Trophoblast cell (in vitro differentiated cells and primary cell): ENCODE measurements around the gene CCNI.
"Not testable (repeated sequence)": the region's sequence is repeated elsewhere in the genome, so short reads cannot be mapped to it uniquely, and the experiment has no call there.

Experiments
- DNase-seq, 2 donors: peaks; one replicate each; pipeline ENCODE4 v3.0.0-alpha.2; 2016
- H2AFZ ChIP-seq: 2 replicates; pipeline ENCODE4 v1.6.1; 2013; ENCODE audit warnings: low read length, moderate library complexity, mild to moderate bottlenecking; ENCODE audit not compliant: insufficient read depth, poor library complexity
- H2AK5ac ChIP-seq: 2 replicates; pipeline ENCODE4 v1.6.1; 2013; ENCODE audit warnings: mild to moderate bottlenecking, low read length
- H2BK120ac ChIP-seq: 2 replicates; pipeline ENCODE4 v1.6.1; 2013; ENCODE audit warnings: low read length, mild to moderate bottlenecking, moderate library complexity; ENCODE audit not compliant: insufficient read depth, poor library complexity
- H2BK12ac ChIP-seq: 2 replicates; pipeline ENCODE4 v1.6.1; 2013; ENCODE audit warnings: mild to moderate bottlenecking, low read length, moderate library complexity
- H2BK5ac ChIP-seq: 2 replicates; pipeline ENCODE4 v1.6.1; 2013; ENCODE audit warnings: low read length, low read depth, moderate library complexity, mild to moderate bottlenecking; ENCODE audit not compliant: poor library complexity
- H3K14ac ChIP-seq: 2 replicates; pipeline ENCODE4 v1.6.1; 2013; ENCODE audit warnings: mild to moderate bottlenecking, low read length
- H3K18ac ChIP-seq: 2 replicates; pipeline ENCODE4 v1.6.1; 2013; ENCODE audit warnings: mild to moderate bottlenecking, low read length
- H3K23ac ChIP-seq: 2 replicates; pipeline ENCODE4 v1.6.1; 2013; ENCODE audit warnings: low read length
- H3K27ac ChIP-seq: 2 replicates; pipeline ENCODE4 v1.5.1; 2013; ENCODE audit warnings: low read depth, mild to moderate bottlenecking, inconsistent platforms, low read length, moderate library complexity
- H3K27me3 ChIP-seq: 2 replicates; pipeline ENCODE4 v1.6.1; 2013; ENCODE audit warnings: inconsistent platforms, mild to moderate bottlenecking, low read length, moderate library complexity; ENCODE audit not compliant: insufficient read depth
- H3K36me3 ChIP-seq, 2 experiments: 1 replicate in 1 of 2; 2 replicates in 1 of 2; pipeline ENCODE4 v1.6.1; 2013; ENCODE audit warnings: low read length in 2 of 2, mild to moderate bottlenecking in 2 of 2, moderate library complexity in 1 of 2; ENCODE audit not compliant: insufficient read depth in 2 of 2, control insufficient read depth in 1 of 2
- H3K4ac ChIP-seq: 2 replicates; pipeline ENCODE4 v1.6.1; 2013; ENCODE audit warnings: low read depth, mild to moderate bottlenecking, low read length, moderate library complexity
- H3K4me1 ChIP-seq, 2 experiments: 1 replicate in 1 of 2; 2 replicates in 1 of 2; pipeline ENCODE4 v1.6.1; 2013; ENCODE audit warnings: low read length in 2 of 2, mild to moderate bottlenecking in 2 of 2, moderate library complexity in 1 of 2; ENCODE audit not compliant: insufficient read depth in 2 of 2, control insufficient read depth in 1 of 2
- H3K4me2 ChIP-seq: 2 replicates; pipeline ENCODE4 v1.6.1; 2013; ENCODE audit warnings: inconsistent platforms, mild to moderate bottlenecking, low read length, moderate library complexity
- H3K4me3 ChIP-seq: 2 replicates; pipeline ENCODE4 v1.5.1; 2013; ENCODE audit warnings: mild to moderate bottlenecking, low read depth, low read length, inconsistent platforms
- H3K79me1 ChIP-seq: one replicate; pipeline ENCODE4 v1.6.1; 2013; ENCODE audit warnings: low read length
- H3K79me2 ChIP-seq: 2 replicates; pipeline ENCODE4 v1.6.1; 2013; ENCODE audit warnings: low read length, mild to moderate bottlenecking; ENCODE audit not compliant: control insufficient read depth, insufficient read depth, poor library complexity
- H3K9ac ChIP-seq: 2 replicates; pipeline ENCODE4 v1.6.1; 2013; ENCODE audit warnings: mild to moderate bottlenecking, low read length
- H3K9me3 ChIP-seq: 2 replicates; pipeline ENCODE4 v1.6.1; 2013; ENCODE audit warnings: low read depth, mild to moderate bottlenecking, control low read depth, inconsistent platforms, low read length; ENCODE audit not compliant: insufficient read depth
- H4K12ac ChIP-seq: 2 replicates; pipeline ENCODE4 v1.6.1; 2013; ENCODE audit warnings: low read depth, mild to moderate bottlenecking, low read length, moderate library complexity
- H4K8ac ChIP-seq: 2 replicates; pipeline ENCODE4 v1.6.1; 2013; ENCODE audit warnings: low read depth, mild to moderate bottlenecking, low read length, moderate library complexity
- H4K91ac ChIP-seq: one replicate; pipeline ENCODE4 v1.6.1; 2013; ENCODE audit warnings: low read depth, mild to moderate bottlenecking, low read length, moderate library complexity
- WGBS: extraction: QIAGEN DNeasy Blood & Tissue Kit; methylation state at CpG from one replicate; pipeline ENCODE4 v1.1.7; 2013; ENCODE audit warnings: missing lambda C conversion rate; ENCODE audit not compliant: insufficient read length, insufficient coverage; ENCODE audit errors: extremely low coverage; 5-methylcytosine and 5-hydroxymethylcytosine counted together

CCNI gene

GRCh38 chr4:77040270-77040669, 35.5 kb downstream of the CCNI start:
- Histone ChIP-seq H3K4me2 (no peak overlapping the region), H3K27me3 (no peaks in the 10 kb centered on the region), H3K79me2 (no peaks in the 10 kb centered on the region), H3K79me1 (no peaks in the 10 kb centered on the region), H2BK5ac (no peak overlapping the region), H2BK12ac (no peak overlapping the region), H4K91ac (no peak overlapping the region), H4K12ac (no peak overlapping the region), H3K36me3 (peaks cover 8 to 14% of the 10 kb centered on the region in 2 experiments), H3K9ac (no peak overlapping the region), H3K4ac (no peak overlapping the region), H4K8ac (no peak overlapping the region), H3K4me3 (no peak overlapping the region), H3K18ac (no peak overlapping the region), H3K9me3 (no peaks in the 10 kb centered on the region), H3K23ac (no peak overlapping the region), H2AFZ (no peak overlapping the region), H3K27ac (no peak overlapping the region), H2AK5ac (no peak overlapping the region), H2BK120ac (no peak overlapping the region), H3K14ac (no peak overlapping the region), H3K4me1 (no peaks in the 10 kb centered on the region)
- DNase-seq: peak in 1 of 2 donors; percentile 18
- no CpG with 5 or more reads among the region's 1 CpG for WGBS

GRCh38 chr4:77039796-77040195, 36.0 kb downstream of the CCNI start:
- Histone ChIP-seq H2BK5ac (no peak overlapping the region), H3K14ac (no peak overlapping the region), H4K91ac (no peak overlapping the region), H3K9ac (no peak overlapping the region), H4K8ac (no peak overlapping the region), H3K27ac (no peak overlapping the region), H3K4ac (no peak overlapping the region), H3K4me1 (no peaks in the 10 kb centered on the region), H3K18ac (no peak overlapping the region), H3K23ac (no peak overlapping the region), H3K27me3 (no peaks in the 10 kb centered on the region), H2AFZ (no peak overlapping the region), H4K12ac (no peak overlapping the region), H3K36me3 (peaks cover 8 to 19% of the 10 kb centered on the region in 2 experiments), H3K9me3 (no peaks in the 10 kb centered on the region), H2AK5ac (no peak overlapping the region), H3K79me2 (no peaks in the 10 kb centered on the region), H2BK120ac (no peak overlapping the region), H2BK12ac (no peak overlapping the region), H3K79me1 (no peaks in the 10 kb centered on the region), H3K4me2 (no peak overlapping the region), H3K4me3 (no peak overlapping the region)
- WGBS: no CpG with 5 or more reads among the region's 2 CpGs
- no peak for DNase-seq

GRCh38 chr4:77037736-77038135, 38.1 kb downstream of the CCNI start:
- H2BK120ac ChIP-seq: no peak overlapping the region
- H2AK5ac ChIP-seq: no peak overlapping the region
- H3K18ac ChIP-seq: no peak overlapping the region
- DNase-seq: no peak
- H4K91ac ChIP-seq: no peak overlapping the region
- no peak overlapping the region for H4K8ac ChIP-seq
- no peak overlapping the region for H3K4ac ChIP-seq
- H3K79me1 ChIP-seq: no peaks in the 10 kb centered on the region
- no peaks in the 10 kb centered on the region for H3K4me1 ChIP-seq
- H4K12ac ChIP-seq: no peak overlapping the region
- no peak overlapping the region for H3K23ac ChIP-seq
- peaks cover 14 to 29% of the 10 kb centered on the region in 2 experiments for H3K36me3 ChIP-seq
- H2BK5ac ChIP-seq: no peak overlapping the region
- H3K4me3 ChIP-seq: no peak overlapping the region
- H2AFZ ChIP-seq: no peak overlapping the region
- no peak overlapping the region for H3K9ac ChIP-seq
- no CpG with 5 or more reads among the region's 3 CpGs for WGBS
- H3K14ac ChIP-seq: no peak overlapping the region
- no peaks in the 10 kb centered on the region for H3K27me3 ChIP-seq
- no peaks in the 10 kb centered on the region for H3K79me2 ChIP-seq
- no peak overlapping the region for H2BK12ac ChIP-seq
- no peaks in the 10 kb centered on the region for H3K9me3 ChIP-seq
- H3K27ac ChIP-seq: no peak overlapping the region
- H3K4me2 ChIP-seq: no peak overlapping the region

GRCh38 chr4:77037168-77037567, 38.6 kb downstream of the CCNI start:
- H2BK120ac ChIP-seq, DNase-seq, H2BK5ac ChIP-seq, H2BK12ac ChIP-seq, H4K91ac ChIP-seq, H2AFZ ChIP-seq, H3K4me2 ChIP-seq, H3K9me3 ChIP-seq, H3K79me2 ChIP-seq, H3K4me3 ChIP-seq, H4K8ac ChIP-seq, H4K12ac ChIP-seq, H3K18ac ChIP-seq, H3K27me3 ChIP-seq, H3K27ac ChIP-seq, H3K14ac ChIP-seq, H3K23ac ChIP-seq, H3K4ac ChIP-seq, H3K79me1 ChIP-seq, H2AK5ac ChIP-seq, H3K9ac ChIP-seq, H3K4me1 ChIP-seq: not testable (repeated sequence)
- no CpG with 5 or more reads among the region's 5 CpGs for WGBS
- H3K36me3 ChIP-seq: peaks cover 14 to 32% of the 10 kb centered on the region in 2 experiments
